GM12865 (cell line): ENCODE results near the gene SLC6A19.

Source experiments
- DNase-seq: peaks from one replicate; pipeline ENCODE4 v3.0.0; 2010; ENCODE audit warnings: low read depth
- H3K4me3 ChIP-seq: 2 replicates; pipeline ENCODE4 v1.5.1; 2011; ENCODE audit warnings: mild to moderate bottlenecking, low read depth, low read length, control low read depth
- TF ChIP-seq, protein P1 (sequence below): IDR thresholded peaks from 2 replicates; pipeline ENCODE4 v1.5.1; 2011; ENCODE audit warnings: low read length, control low read depth, low read depth, inconsistent platforms; ENCODE audit not compliant: insufficient read depth; ENCODE audit errors: missing control alignments

Gene SLC6A19

GRCh38 chr5:1166370-1166769 lies 35.0 kb upstream of the SLC6A19 start:
- DNase-seq: no peak
- TF ChIP-seq, protein P1, sequence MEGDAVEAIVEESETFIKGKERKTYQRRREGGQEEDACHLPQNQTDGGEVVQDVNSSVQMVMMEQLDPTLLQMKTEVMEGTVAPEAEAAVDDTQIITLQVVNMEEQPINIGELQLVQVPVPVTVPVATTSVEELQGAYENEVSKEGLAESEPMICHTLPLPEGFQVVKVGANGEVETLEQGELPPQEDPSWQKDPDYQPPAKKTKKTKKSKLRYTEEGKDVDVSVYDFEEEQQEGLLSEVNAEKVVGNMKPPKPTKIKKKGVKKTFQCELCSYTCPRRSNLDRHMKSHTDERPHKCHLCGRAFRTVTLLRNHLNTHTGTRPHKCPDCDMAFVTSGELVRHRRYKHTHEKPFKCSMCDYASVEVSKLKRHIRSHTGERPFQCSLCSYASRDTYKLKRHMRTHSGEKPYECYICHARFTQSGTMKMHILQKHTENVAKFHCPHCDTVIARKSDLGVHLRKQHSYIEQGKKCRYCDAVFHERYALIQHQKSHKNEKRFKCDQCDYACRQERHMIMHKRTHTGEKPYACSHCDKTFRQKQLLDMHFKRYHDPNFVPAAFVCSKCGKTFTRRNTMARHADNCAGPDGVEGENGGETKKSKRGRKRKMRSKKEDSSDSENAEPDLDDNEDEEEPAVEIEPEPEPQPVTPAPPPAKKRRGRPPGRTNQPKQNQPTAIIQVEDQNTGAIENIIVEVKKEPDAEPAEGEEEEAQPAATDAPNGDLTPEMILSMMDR: no peak
- H3K4me3 ChIP-seq: no peak overlapping the region

GRCh38 chr5:1167361-1167727 lies 34.1 kb upstream of the SLC6A19 start:
- DNase-seq: peak; percentile 5
- no peak overlapping the region for H3K4me3 ChIP-seq
- TF ChIP-seq, protein P1: no peak

GRCh38 chr5:1167728-1168709 lies 33.4 kb upstream of the SLC6A19 start:
- peak; percentile 75 for DNase-seq
- H3K4me3 ChIP-seq: no peak overlapping the region
- TF ChIP-seq, protein P1: peak; percentile 77

GRCh38 chr5:1168796-1169195 lies 32.6 kb upstream of the SLC6A19 start:
- H3K4me3 ChIP-seq: no peak overlapping the region
- DNase-seq: no peak
- TF ChIP-seq, protein P1: no peak

DNA sequence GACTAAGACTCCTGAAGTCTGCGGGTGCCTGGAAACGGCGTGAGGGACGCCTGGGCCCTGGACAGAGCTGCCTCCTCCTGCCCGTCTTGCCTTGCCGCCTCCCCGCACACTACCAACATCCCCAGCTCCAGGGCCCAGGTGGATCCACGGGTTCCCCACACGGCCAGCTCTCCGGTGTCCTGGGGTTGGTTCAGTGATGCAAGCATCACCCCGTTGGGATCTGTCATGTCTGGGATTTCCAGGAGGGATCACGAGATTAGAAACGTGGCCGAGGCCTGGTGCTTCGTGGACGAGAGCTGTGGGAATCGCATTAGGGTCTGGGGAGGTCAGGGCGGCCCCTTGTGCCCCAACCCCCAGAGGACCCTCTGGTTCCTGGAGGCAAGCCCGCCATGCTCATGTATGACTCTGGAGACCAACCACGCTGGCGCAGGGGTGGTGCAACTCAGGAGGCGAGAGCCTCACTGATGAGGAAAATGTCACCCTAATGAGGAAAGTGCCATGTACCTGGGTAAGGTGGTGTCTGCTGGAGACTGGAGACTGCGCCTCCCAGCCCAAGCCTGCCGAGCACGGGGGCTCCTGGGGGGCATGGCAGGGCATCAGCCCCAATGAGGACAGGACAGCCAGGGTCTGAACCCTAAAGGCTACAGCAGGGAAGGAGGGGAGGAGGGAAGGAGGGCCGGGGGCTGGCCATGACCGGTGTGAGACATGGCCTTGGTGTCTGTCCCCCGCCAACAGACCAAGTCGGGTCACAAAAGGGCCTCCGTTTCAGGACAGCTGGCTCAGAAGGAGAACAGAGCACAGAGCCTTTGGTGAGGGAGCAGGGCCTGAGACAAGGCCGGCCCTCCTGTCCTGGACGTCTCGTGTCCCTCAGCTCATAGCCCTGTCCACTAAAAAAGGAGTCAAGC lies 31.9 kb upstream of the SLC6A19 start:
- DNase-seq: no peak
- TF ChIP-seq, protein P1: no peak
- H3K4me3 ChIP-seq: no peak overlapping the region

DNA sequence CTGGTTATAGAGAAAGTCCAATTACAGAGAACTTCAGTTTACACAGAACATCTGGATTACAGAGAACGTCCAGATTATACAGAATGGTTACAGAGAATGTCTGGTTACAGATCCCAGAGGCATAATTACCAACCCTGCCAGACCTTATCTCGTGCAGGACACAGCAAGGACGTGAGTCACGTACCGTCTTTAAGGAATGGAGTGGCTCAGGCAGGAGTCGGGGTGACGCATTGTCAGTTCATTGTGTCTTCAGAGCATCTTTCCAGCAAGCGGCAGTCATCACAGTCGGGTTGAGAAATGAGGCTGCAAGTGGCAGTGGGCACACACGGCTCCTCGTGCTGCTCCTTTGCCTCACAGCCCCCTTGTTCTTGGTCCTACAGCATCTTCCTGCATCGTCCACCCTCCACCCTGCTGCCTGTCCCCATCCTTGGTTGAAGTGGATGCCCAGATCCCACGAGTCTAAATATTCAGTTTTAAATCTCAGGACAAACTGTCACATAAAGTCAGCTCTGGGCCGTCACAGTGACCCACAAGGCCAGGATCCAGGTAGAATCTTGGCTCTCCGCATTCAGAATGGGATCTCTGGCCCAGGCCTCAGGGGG lies 30.0 kb upstream of the SLC6A19 start:
- TF ChIP-seq, protein P1: no peak
- no peak for DNase-seq

More for the DNA sequence above, 30.0 kb upstream of the SLC6A19 start:
- H3K4me3 ChIP-seq: no peak overlapping the region
